GM18520 (cell line): Measurements from ENCODE around the gene NPR2.
A peak's percentile ranks its signal among the peaks of the same experiment; 100 is the strongest.

Source experiments
- ATAC-seq: cut with Tn5 transposase; IDR thresholded peaks from one replicate; pipeline ENCODE4 v1.9.1; 2021; ENCODE audit not compliant: unreplicated experiment

NPR2 gene

GRCh38 chr9:35791297-35791921 lies at the start of gene NPR2:
TSS of gene NPR2 (plus strand) at chr9:35791591. CDS start at chr9:35792409, 818 bp downstream.
- ATAC-seq = no peak

GRCh38 chr9:35741740-35742139 lies 49.7 kb upstream of the NPR2 start:
- no peak for ATAC-seq

DNA sequence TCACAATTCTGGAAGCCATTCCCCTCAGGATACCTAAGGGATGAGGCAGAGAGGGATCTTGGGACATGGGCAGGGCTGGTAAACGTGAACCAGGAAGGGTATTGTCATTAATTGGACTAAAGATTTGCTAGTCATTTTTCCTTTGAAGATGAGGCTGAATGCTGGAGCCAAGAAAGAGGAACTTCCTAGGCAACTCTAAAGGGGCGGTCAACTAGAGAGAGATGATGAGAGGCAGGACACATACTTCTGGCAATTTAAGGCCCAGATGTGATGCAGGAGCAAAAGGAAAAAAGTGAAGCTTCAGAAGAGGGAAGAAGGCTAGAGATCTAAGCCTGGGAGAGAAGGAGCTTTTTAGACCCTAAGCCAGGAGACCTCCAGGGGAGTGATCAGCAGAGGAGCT lies 47.9 kb upstream of the NPR2 start:
- no peak for ATAC-seq

DNA sequence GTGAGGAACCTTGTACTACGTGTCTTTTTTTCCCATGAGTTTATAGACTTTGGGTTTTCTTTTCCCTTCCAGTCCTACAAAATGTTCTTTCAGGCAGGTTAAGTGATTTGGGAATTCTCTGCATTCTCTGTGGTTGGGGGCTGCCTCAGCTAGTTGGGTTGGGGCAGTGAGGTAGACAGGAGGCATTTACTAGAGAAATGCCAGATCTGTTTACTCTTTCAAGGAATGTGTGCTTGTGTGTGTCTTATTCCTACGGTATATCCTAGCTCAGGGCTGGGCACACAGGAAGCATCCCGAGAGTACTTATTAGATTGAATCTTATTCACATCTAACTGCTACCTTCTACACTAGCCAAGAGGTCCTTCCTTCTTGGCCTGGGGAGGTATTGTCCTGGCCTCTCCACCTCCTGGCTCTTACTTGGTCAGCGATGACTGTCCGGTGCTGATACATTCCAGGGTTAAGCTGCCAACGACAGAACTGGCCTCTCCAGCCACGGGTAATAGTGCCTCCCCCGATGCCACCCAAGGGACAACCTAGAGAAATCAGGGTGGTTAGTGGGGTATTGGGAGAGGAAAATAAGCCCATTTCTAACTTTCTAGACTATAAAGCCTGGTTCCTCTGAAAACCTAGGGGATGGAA lies 47.4 kb upstream of the NPR2 start:
- no peak for ATAC-seq

DNA sequence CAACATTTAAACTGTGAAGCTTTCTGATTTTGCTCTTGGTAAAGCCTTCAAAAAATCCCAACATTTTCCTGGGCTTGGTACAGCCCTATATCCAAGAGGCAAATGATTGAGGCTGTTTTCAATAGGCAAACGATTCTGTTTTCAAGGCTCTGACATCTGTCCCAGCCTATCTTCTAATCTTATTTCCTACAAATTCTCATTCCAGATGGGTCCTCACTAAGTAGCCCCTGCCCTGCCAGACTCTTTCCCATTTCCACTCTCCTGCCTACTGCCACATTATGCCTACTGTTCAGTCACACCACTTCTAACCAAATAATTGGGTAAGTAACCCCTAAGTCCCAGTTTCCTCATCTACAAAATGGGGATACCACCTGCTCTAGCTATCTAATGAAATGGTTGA lies 45.8 kb upstream of the NPR2 start:
- no peak for ATAC-seq

DNA sequence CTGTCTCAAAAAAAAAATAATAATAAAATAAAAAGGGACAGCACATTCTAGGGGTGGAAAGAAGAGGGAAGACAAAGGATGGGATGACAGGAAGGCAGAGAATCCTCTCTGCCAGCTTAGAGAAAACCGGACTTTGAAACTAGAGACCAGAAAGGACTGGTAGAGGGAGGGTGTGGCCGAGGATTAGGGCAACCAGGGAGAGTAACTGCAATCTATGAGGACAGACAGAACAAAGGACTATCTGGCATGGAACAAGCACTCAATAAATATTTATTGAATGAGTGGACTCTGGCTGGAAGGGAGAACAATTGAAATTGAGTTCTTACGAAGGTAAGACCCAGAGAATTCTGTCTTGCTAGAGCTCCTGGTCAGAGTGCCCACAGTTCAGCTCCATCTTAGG lies 44.8 kb upstream of the NPR2 start:
- ATAC-seq = no peak

GRCh38 chr9:35748242-35748857 lies 43.0 kb upstream of the NPR2 start:
- no peak for ATAC-seq

DNA sequence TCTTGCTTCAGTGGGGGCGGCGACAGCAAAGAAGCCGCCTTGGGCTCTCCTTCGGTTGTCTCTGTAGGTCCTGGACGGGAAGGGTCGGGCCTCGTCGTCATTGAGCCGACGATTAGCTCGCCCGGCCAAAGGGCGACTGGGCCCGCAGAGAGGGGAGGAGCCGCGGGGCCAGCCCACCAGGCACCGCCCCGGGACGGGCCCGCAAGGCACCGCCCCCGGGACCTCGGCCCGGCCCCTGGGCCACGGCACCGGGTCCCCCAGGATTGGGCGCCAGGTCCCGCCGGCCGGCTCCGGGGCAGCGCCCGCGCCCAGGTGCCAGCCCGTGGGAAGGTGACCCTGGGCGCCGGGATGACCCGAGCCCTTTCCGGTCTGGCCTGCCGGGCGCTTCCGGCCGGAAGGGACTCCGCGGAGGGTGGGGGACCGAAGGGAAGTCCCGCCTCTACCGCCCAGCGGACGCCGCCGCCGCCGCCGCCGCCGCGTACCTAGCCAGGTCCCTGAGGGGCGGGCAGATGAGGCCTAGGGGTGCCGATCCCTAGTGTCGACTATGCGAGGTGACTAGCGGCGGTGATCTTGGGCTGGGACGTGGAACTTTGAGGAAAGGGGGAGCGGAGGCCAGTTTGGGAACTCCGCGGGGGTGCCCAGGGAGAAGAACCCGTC lies 42.4 kb upstream of the NPR2 start, which contains the start of the genes GBA2 and RGP1:
TSS of gene GBA2 (minus strand) at position 371 of the 657 bp plus-strand sequence. CDS start 524 bp downstream, outside the sequence.
TSS of gene RGP1 (plus strand) at position 430 of the 657 bp plus-strand sequence. CDS start 469 bp downstream, outside the sequence.
- peak; percentile 63 for ATAC-seq

GRCh38 chr9:35749515-35750255 lies 41.7 kb upstream of the NPR2 start:
- peak; percentile 2 for ATAC-seq

GRCh38 chr9:35750256-35750531 lies 41.2 kb upstream of the NPR2 start:
- no peak for ATAC-seq

DNA sequence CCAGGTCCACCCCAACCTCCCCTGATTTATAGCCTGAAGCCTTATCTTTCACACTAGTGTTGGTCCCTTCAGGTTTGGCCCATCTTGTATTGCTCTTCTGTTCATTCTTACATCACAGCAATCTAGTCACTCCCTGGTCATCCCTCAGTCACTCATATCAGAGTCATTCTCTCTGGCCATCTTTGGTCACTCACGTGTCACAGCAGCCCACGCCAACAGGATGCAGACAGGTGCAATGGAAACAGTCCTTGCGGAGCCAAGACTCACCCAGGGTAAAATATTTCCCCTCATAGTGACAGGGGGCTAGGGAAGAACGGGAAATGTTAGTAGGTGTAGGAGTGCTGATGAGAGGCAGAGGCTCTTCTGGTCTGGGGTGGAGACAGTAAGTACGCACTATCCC lies 37.9 kb upstream of the NPR2 start:
- ATAC-seq = no peak

DNA sequence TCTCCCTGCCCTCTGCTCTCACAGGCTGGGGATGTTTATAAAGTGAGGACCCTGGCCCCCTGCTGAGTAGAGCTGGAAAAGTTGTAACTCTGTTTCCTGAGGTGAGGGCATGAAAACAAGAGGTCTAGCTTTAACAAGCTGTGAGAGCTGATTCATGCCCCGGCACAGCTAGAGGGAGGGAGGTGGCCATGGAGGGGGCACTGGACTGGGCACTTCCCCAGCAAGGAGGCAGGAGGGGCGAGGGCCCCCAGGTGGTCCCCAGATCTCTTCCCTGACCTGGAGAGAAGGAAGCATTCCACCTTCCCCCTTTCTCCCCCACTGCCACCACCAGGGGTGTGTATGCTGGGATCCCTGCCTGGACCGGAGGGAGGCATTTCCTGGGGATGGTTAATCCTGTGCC lies 37.1 kb upstream of the NPR2 start, which contains the start of gene MSMP:
TSS of gene MSMP (minus strand) at position 13 of the 400 bp plus-strand sequence. CDS start 147 bp downstream, outside the sequence.
- ATAC-seq = no peak

- no peak for ATAC-seq
These were observed 36.3 kb upstream of the NPR2 start for GRCh38 chr9:35755071-35755470.

- no peak for ATAC-seq
These were observed 34.8 kb upstream of the NPR2 start for GRCh38 chr9:35756275-35757225.

GRCh38 chr9:35757226-35757891 lies 34.0 kb upstream of the NPR2 start:
- no peak for ATAC-seq

GRCh38 chr9:35757892-35758275 lies 33.5 kb upstream of the NPR2 start:
- ATAC-seq = no peak

- ATAC-seq = no peak
These were observed 32.8 kb upstream of the NPR2 start for GRCh38 chr9:35758475-35759050.

DNA sequence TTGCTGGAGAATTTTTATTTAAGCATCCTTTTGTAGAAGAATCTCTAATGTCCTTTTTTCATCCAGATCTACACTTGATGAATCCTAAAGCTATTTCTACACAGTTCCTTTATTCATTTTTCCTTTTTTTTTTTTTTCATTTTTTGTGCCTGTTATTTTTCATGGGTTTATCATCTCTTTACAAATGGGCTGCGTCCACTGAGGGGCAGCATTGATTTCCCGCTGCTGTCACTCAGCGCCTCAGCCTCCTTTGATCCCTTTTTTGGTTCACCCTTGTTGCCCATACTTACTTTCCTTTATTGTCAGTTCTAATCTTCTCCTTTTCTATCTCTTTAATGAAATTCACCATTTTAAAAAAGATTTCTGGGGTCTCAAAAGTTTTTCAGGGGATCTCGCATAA lies 31.6 kb upstream of the NPR2 start:
- no peak for ATAC-seq

GRCh38 chr9:35760651-35761050 lies 30.7 kb upstream of the NPR2 start:
- no peak for ATAC-seq
